HG03103 (cell line): ENCODE data around the gene CMKLR1.

ENCODE experiments used
- ATAC-seq: cut with Tn5 transposase; IDR thresholded peaks from one replicate; pipeline ENCODE4 v1.9.1; 2021; ENCODE audit warnings: low read depth; ENCODE audit not compliant: unreplicated experiment

Gene CMKLR1

DNA sequence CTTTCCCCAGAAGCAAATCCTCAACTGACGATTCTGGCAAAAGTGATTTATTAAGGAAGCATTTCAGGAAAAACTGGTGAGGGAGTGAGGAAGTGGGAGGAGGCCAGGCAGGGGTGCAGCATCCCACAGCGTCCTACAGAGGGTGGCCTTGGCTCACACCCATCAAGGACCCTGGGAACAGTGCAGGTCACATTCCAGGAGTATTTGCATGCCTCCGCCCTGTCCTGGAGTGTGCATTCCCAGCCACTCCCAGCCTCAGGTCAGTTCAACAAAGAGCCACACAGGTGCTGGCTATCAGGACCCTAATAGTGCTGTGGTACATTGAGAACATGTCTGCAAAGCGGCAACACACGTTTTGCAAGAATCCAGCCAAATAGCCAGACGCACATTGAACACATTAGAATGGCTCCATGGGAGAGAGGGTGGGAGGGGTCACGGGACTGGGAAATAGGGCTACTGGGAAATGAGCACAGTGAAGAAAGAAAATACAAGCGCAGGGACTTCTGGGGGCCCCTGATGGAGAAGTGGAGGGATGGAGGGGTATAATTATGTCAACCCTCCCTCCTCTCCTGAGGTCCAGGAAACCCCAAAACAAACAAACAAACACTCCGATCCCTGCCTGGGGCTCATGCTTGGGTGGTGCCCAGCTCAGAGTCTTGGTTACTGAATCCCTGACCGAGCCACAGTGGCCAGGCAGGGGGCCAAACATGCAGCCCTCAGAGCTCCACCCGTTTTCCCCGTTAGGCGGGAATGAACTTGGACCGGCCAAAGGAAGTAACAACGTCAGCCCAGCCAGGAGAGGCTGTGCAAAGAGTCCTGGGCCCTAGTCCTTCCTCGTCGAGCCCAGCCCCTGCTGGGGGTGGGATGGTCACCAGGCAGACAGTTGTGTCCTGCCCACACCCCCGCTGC, 36.5 kb downstream of the CMKLR1 start:
- no peak for ATAC-seq

DNA sequence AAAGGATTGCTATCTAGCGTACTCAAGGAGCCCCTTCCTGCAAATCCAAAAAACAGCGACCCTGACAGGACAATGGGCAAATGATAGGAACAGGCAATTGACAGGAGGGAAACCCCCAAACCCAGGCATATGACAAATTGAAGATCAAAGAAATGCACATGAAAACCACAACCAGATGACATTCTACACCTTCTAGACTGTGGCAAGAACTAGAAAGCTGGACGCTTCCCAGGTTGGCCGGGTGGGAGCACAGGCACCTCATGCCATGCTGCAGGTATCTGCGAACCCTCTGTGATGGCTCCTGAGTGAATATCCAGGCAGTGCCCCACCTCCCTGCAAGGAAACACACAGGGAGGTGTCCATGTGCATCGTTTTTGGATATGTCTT, 37.1 kb downstream of the CMKLR1 start:
- ATAC-seq, result no peak

DNA sequence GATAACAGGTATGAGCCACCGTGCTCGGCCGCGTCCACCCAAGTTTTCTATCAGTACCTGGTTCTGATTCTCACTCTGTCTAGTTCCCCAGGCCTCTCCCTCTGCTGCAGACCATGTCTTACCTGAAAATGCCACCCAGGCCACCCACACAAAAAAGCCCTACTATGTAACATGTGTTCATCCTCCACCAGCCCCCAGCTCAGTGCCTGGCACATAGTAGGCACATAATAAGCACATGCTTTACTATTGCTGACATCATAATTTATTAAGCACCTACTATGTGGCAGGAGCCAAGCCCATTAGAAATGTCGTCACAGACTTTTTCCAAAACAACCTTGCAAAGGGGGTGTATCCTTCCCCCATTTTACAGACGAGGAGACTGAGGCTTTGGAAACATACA, 37.8 kb downstream of the CMKLR1 start:
- ATAC-seq, result no peak

DNA sequence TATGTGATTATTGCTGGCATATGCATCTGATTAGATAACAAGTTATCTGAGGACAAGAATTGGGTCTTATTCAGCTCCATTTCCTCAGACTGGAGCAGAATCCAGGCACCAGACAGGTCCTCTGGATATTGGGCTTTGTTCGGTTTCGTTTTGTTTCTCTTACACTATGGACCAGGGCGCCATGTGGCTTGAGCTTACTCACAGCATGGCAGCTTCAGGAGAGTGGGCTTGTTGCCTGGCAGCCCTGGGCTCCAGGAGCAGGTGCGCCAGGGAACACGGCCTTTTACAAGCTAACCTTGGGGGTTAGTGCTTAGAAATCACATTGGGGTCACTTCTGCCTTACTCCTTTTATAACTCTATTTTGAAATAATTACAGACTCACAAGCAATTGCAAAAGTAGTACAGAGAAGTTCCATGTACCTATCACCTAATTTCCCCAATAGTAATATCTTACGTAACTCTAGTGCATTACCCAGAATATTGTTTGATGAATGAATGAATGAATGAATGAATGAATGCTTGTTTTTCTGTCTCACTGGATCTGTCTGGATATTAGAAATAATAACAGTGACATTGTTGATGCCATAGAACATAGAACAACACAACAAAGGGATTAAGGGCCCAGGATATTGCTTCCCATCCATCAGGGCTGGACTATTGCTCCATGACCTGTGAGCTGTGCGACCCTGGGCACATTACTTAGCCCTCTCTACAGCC, 39.0 kb downstream of the CMKLR1 start:
- no peak for ATAC-seq

DNA sequence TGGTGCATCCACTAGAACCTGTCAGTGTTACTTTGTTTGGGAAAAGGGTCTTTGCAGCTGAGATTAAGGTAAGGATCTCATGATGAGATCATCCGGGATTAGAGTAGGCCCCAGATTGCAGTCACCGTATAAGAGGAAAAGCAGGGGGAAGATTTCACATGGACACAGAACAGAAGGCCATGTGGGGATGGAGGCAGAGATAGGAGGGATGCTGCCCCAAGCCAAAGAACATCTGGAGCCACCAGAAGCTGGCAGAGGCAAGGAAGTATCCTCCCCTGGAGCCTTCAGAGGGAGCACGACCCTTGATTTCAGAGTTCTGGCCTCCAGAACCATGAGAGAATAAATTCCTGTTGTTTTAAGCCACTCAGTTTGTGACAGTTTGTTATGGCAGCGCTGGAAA, 39.6 kb downstream of the CMKLR1 start:
- no peak for ATAC-seq

DNA sequence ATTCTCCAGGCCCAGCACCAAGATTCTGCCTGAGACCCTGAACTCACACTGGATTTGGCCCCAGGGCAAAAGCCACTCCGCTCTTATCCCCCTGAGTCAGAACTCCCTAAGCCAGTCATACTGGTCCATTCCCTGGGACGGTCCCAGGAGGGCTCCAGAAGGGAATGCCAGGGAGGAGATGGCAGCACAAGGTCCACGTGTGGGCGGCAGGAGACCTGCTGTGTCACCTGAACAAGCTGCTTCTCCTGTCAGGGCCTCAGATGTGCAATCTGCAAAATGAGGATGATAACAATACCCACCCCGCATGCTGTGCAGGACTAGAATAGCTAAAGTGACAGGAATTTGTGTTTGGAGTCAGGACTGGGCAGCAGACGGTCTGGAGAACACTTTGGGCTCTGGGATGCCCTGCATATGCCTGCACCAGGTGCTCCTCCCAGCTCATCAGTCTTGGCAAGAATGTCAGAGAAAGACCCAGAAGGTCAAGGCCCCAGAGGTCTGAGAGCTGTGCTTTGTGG, 40.3 kb downstream of the CMKLR1 start:
- no peak for ATAC-seq

DNA sequence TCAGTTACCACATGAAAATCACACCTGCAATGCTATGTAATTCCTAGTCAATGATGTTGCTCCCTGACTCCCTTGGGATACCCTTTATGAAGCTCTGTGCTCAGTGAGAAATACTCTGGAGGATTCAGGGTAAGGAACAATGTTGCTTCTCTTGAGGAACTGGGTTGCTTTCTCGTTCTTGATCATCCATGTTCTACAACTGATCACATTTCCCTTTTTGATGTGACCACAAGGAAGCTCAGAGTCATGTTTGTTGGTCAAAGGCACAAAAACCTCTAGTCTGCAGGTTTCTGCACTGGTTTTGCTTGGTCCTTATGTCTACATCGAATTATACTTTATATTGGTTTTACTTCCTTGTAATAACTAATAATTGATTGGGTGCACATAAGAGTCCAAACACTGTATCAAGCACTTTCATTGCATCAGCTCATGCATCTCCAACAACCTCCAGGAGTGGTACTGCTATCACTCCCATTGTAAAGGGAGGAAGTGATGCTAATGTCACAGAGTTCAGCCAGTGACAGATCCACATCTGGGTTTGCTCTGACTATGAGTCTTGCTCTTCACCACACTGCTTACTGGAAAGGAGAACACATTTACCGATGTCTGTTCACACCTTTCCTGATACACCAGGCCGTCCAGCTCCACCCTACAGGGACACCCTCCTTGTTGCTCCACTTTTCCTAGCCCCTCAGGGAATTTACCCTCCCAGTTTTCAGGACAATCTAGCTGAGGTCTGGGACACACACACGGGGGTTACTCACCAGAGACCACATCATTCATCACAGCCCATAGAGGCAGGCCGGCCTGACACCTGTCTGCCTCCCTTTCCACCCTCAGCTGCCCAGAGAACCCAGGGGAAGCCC, 41.0 kb downstream of the CMKLR1 start:
- peak; percentile 82 for ATAC-seq

DNA sequence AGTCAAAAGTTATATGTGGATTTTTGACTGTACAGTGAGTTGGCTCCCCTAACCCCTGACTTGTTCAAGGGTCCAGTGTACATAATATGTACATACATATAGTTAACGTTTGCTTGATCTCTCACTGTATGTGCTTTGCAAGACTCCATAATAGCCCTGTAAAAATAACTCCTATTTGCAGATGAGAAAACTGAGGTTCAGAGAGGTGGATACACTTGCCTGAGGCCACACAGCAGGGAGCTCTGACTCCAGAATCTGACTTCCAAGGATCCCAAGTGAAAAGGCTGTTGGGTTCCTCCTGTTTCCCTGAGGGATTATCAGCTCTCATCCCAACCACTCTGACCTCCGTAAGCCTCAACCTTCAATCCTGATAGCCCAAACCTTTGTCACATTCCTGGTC, 41.7 kb downstream of the CMKLR1 start:
- ATAC-seq, result no peak

DNA sequence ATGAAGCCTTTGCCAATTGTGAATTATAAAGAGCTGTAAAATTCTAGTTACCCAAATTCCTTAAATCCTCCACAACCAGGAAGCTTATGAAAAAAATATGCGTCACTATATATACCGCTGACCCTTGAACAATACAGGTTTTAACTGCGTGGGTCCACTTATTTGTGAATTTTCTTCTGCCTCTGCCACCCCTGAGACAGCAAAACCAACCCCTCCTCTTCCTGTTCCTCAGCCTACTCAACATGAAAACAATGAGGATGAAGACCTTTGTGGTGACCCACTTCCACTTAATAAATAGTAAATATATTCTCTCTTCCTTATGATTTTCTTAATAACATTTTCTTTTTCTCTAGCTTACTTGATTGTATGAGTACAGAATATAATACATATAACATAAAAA, 42.2 kb downstream of the CMKLR1 start:
- ATAC-seq, result no peak

DNA sequence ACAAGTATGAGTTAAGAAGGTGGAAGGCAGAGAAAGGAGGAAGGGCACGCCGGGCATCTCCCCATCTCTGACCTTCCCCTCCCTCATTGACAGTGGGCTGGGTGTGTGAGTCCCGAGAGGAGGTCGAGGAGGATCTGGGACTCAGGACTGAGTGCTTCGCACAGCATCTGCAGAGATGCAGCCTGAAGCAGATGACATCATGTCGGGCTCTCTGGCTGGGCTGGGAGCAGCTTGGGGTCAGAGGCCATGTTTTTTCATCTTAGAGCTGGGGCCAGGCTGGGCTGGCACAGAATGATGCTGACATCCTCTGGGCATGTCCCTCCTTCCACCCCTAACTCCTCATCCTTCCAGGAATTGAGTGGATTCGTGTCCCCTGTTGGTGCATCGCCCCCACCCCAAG, 43.5 kb downstream of the CMKLR1 start:
- no peak for ATAC-seq

DNA sequence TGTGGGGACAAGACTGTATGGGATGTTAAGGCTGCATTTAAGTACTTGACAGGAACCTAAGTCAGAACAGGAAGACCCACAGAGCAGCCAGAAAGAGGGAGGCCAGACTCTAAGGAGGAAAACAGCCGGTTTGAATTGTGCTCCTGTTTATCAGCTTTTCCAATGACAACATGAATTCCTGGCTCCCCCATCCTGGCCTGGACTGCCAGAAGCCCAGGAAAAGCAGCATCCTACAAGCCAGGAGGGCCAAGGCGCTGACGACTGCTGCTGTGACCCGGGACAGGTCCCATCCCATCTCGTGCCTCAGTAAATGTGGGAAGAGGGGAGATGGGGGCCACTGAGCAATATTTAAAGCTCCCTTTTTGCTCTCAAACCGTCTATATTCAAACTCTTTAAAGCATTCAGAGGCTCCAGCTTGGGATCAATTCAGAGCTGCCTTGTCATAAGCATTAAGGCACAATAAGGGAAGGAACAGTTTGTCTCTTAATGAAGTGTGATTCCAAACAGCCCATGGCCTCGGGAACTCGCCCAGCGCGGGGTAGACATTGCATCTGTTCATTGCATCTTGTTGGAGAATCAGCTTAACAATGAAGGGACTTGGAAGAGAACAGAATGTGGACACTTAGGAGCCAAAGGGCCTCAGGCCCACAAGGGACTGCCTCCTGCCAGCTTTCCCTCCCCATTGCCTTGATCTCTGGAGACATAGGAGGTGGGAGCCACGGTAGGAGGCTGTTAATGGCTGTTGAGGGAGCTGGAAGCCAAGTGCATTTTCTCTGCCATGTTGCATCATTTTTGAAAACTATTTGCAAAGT, 49.6 kb downstream of the CMKLR1 start:
- ATAC-seq, result no peak

DNA sequence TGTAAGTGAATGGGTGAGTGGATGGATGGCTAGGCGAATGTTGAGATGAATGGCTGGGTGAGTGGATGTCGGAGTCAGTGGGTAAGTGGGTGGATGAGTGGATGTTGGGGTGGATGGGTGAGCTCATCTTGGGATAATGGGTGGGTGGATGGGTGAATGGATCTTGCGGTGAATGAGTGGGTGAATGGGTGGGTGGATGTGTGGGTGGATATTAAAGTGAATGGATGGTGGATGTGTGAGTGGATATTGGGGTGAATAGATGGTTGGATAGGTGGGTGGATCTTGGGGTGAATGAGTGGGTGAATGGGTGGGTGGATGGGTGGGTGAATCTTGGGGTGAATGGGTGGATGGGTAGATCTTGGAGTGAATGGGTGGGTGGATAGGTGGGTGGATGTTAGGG, 51.9 kb downstream of the CMKLR1 start:
- ATAC-seq, result no peak

DNA sequence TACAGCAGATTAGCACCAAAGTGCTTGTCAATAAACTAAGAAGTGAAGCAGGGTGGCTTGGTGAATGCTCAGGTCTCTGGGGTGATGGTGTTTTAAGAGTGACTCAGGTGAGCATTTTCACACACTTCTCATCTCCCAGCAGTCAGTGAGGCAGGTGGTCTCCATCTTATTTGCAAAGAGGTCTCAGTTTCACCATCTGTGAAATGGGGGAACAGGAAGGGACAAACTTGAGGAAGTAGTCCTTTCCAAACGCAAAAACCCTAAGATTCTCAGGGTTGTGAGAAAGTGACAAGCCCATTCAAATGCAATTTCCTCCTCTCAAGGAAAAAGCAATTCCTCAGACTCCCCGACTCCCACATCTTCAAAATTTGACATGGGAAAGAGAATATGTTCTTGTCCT, 54.1 kb downstream of the CMKLR1 start:
- no peak for ATAC-seq

DNA sequence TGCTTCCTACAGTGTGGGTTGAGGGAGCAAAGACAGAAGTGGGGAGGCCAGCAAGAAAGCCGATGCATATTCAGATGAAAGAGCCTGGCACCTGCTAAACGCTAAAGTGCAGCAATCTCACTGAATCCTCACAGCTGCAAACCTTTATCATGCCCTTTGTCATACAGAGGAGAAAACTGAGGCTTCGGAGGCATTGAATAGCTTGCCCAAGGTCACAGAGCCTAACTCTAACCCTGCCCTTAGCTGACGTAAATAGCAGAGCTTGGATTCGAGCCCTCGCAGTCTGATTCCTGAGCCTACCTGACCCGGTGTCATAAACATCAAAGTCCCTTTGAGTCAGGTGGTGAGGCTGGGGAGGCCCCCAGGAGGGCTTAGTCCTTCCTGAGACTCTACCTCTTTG, 54.9 kb downstream of the CMKLR1 start:
- no peak for ATAC-seq

DNA sequence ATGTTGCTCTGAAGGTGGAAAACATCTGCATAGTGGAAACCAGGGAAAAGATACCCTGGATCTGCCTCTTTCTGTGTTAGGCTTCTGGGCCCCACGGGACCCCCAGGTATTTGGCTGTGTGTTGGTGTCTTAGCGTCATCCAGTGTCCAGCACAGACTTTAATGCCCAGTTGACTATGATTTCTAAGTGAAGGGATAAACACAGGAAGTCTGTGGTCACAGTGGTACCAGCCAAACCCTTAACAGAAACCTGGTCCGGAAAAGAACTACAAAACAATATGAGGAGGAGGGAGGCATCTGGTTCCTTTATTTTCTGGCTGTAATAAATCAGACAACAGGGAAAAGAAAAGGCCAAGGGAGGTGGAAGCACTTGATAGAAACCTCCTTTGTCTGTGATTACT, 56.4 kb downstream of the CMKLR1 start:
- no peak for ATAC-seq

DNA sequence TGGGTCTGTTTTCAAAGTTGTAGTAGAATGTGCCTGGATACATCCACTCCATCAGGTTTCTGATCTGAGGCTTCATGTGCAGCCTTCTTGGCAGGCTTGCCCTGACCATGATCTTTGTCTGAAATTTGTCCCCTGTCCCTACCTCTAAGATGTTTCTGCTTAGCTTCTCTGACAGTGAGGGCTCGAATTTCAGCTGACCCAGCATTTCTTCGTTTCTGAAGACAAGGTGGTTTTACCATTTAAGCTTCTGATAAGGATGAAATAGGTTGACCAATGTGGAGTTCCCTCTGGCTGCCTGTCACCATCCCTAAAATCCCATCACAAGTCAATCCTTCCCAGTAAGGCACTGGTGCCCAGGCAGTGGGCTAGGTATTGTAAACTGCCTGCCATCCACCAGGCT, 57.0 kb downstream of the CMKLR1 start:
- ATAC-seq, result no peak

DNA sequence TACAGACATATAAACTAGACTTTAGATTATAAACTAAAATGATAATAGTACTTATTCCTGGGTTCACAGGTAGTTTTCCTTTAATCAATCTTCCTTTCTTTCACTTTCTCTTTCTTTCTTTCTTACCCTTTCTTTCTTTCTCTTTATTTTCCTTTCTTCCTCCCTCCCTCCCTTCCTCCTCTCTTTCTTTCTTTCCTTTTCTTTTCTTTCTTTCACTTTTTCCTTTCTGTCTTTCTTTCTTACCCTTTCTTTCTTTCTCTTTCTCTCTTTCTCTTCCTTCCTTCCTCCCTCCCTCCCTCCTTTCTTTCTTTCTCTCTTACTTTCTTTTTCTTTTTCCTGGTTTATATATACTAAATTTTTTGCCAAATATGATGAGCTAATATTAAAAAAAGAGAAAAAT, 61.5 kb downstream of the CMKLR1 start:
- ATAC-seq, result no peak

DNA sequence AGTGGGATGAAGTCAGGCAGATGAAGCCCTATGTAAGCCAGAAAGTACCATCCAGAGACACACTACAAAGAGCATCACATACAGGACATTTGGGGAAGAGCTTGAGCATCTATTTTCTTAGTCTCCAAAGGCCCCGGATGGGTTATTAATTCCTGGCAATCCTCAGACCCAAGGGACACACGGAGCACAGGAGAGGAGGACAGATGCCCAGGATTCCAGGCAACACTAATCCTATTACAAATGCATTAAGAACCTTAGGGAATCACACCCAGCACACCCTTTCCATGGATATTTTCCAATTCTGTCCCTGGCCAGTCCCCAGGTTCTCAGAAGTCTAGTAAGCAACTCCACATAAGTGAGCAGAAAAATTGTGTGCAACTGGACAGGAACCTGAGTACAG, 65.9 kb downstream of the CMKLR1 start:
- no peak for ATAC-seq

DNA sequence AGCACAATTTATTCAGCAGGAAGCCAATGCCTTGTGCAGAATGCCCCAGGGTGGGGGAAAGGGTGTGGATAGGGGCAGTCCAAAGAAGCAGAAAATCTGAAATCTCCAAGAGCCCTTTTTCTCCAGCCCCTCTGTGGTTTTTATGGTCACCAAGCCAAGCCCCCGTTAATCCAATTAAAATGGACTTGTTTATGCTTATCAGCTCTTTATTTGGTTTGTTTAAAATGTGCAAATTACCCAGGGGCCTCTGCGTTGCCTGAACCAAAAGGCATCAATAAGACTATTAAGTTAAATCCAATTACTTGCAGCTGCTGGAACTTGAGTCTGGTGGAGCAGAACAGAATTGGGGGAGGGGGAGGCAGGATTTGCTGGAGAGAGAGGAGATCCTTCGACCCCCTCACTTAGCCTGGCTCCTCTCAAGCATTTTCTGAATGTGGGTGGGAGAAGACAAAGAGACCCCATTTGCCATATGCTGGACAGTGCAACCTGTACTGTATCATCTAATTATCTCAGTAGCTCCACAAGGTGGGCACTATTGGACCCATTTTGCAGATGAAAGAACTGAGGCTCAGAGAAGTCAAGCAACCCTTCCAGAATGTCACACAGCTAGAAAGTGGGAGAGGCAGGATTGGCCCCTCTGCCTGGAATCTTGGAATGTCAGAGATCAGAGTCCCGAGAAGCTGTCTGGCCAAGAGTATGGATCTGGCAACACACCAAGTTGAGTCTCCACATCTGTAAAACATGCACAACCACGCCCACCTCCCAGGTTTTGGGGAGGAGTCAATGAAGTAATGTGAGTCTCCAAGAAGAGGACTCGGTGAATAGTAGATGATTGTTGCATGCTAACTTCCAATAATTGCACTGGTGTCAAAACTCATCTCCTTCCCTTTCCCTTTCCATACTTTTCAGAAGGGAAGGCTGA, 66.9 kb downstream of the CMKLR1 start:
- no peak for ATAC-seq
